DOHH2 (cell line): Measurements from ENCODE around the gene ZCCHC9.

Experiments
- CTCF ChIP-seq: fragments of 200-600 bp; sonication (generic); IDR thresholded peaks from one replicate; pipeline ENCODE4 v1.5.1; 2014; ENCODE audit warnings: antibody characterized with exemption, mild to moderate bottlenecking, low read depth, low read length; ENCODE audit not compliant: poor library complexity, severe bottlenecking
- EZH2phosphoT487 ChIP-seq: fragments of 200-600 bp; sonication (generic); IDR thresholded peaks from 2 replicates; pipeline ENCODE4 v1.6.1; 2017; ENCODE audit warnings: borderline replicate concordance, mild to moderate bottlenecking, antibody characterized with exemption, low read length, moderate library complexity, mixed read lengths

- TF ChIP-seq CTCF: no peak
- TF ChIP-seq EZH2phosphoT487: no peak
Observed at GRCh38 chr5:81305785-81306184, 4.4 kb downstream of the ZCCHC9 start.
